Effector CD8-positive, alpha-beta T cell (primary cell): Measurements from ENCODE around the gene KIRREL3.
"Not testable (repeated sequence)": the region's sequence is repeated elsewhere in the genome, so short reads cannot be mapped to it uniquely, and the experiment has no call there.

Experiments used
- DNase-seq: peaks from one replicate; lab custom pipeline; 2025; lab: John Stamatoyannopoulos, UW

Gene KIRREL3

DNA sequence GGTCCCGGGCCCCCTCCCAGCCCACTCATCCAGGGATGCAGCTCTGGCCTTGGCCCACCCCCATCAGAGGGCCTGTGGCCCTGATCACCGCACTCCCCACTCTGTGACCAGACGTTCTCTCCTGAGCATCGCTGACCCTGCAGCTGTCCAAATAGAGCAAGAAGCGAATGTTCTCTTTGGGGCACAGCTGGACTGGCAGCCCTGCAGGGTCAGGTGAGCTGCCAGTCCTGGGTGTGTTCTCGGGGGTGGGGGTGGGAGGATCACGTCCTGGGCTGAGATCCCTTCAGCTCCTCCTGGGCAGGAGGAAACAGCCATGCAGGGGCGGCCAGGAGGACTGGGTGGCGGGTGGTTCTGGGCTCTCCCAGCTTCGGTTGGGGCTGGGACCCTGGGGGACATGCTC, 618.6 kb downstream of the KIRREL3 start:
- not testable (repeated sequence) for DNase-seq

DNA sequence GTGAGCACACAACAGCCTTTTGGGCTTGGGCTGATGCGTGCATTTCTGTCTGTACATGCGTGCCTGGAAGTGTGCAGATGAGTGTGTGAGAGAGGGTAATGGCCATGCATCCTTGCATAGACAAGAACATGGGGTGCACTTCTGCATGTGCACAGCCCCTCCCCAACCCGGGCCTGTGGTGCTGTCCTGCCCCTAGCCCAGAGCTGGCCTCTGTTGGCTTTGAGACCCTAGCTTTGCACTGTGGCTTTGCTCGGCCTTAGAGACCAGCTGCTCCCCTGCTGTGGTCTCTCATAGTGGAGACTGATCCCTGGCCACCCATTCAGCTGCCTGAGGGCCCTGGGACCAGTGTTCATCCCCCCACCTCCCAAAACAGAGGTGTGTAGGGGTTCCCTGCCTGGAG, 619.7 kb downstream of the KIRREL3 start:
- DNase-seq = no peak

DNA sequence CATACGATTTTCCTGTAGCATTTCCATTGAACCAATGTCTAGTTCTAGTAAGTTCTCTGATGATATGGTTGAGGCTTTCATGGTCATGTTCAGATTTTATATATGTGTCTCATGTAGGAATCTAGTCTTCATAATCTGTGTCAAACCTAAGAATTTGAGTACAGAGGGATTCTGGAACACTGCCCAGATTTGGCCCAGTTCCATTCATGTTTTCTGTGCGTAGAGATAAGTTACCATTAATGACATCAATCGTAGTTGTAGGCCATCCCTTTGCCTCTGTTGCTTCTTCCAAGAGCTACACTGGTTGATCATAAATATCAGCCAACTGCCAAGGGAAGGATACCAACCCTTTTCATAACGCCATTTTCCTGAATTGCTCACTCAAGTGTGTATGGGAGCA, 621.8 kb downstream of the KIRREL3 start:
- DNase-seq = no peak

DNA sequence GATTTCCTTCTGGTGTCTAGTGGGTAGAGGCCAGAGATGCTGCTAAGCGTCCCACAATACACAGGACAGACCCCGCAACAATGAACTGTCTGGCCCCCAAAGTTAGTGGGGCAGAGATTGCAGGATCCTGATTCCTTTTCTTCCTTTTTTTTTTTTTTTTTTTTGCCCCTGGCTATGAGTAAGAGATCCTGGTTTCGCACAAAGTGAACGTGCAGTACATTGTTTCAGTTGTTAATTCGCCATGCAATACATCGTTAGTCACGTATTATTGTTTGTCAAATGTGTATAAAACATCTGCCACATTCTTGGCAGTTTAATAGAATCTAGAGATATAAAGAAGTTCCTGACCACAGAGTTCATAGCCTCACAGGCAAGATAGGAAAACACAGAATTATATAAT, 624.8 kb downstream of the KIRREL3 start:
- DNase-seq = no peak

DNA sequence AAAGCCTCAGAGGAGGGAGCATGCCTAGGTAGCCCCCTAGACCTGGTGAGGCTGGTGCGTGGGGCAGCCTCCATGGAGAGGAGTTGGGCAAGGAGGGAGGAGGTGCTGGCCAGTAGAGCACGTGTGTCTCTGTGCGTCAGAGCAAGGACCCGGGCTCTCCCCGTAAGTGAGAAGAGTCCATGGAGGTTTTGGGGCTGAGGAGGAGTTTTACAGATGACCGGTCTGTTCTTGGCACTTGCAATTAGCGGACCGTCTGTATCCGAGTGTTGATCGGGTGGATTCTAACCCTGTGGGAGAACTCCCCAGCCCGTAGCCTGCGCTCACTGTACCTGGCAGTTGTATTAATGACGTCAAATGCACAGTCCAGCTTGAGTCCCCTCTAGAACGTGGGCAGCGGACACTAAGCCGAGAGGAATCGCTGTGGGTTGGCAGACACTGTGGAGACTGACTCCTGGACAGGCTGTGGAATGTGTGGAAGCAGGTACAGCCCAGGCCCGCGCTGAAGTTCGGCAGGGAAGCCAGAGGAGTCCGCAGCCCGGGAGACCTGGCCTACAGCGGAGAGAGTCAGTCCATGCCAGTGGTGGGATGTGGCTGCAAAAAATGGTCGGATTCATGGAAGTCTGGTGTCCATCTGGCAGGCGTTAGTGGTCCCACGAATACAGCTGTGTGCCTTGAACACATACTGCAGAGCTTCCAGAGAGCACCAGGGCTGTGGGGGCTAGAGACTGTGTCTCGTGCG, 625.8 kb downstream of the KIRREL3 start:
- not testable (repeated sequence) for DNase-seq

DNA sequence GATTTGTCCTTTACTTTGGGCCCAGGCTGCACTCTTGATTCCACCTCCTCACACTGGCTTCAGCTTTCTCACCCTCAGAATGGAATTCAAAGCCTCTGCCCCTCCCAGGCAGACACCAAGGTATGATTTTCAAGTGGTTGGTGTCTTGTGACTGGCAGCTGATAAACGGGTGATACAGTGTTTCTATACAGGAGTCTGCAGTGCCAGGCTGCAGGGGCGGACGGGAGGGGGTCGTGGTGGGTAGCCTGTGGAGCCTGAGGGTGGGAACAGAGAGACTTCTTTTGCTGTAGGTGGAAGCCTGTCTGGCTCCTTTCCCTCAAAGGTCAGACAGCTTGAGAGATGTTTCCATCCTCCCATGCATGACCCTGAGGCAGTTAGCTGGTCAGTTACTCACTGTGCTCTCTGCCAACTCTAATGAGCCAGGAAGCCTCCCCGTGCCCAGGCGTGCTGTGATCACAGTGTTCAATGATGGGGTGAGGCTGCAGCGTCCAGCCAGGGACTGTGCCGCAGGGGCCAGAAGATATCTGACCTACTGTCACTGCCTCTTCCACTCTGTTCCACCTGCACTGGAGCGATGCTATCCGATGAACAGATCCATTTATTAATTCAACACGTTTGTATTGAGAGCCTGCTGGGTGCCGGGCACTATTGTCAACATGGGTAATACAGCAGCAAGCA, 627.0 kb downstream of the KIRREL3 start:
- DNase-seq = not testable (repeated sequence)
